HUES64 (cell line): ENCODE measurements around the gene SLC39A11.

Source experiments
- H3K27ac ChIP-seq: 2 replicates; pipeline ENCODE4 v1.7.0; 2013; ENCODE audit warnings: low read depth, low read length, inconsistent platforms
- H3K27me3 ChIP-seq: 2 replicates; pipeline ENCODE4 v1.6.1; 2013; ENCODE audit warnings: mild to moderate bottlenecking, low read length; ENCODE audit not compliant: insufficient read depth
- H3K36me3 ChIP-seq: 2 replicates; pipeline ENCODE4 v1.6.1; 2013; ENCODE audit warnings: mild to moderate bottlenecking, low read length; ENCODE audit not compliant: insufficient read depth
- H3K4me1 ChIP-seq: 2 replicates; pipeline ENCODE4 v1.6.1; 2013; ENCODE audit warnings: mild to moderate bottlenecking, low read length, moderate library complexity; ENCODE audit not compliant: insufficient read depth
- H3K4me3 ChIP-seq: 2 replicates; pipeline ENCODE4 v1.5.1; 2013; ENCODE audit warnings: mild to moderate bottlenecking, low read length, moderate library complexity
- H3K9ac ChIP-seq: 2 replicates; pipeline ENCODE4 v1.6.1; 2013; ENCODE audit warnings: mild to moderate bottlenecking, low read depth, low read length
- H3K9me3 ChIP-seq: 2 replicates; pipeline ENCODE4 v1.6.1; 2013; ENCODE audit warnings: low read depth, low read length; ENCODE audit not compliant: insufficient read depth
- WGBS: fragments of 150-250, 120-280 bp; methylation state at CpG from one replicate; pipeline ENCODE4 v1.1.7; 2013; ENCODE audit warnings: missing lambda C conversion rate; 5-methylcytosine and 5-hydroxymethylcytosine counted together

SLC39A11 gene

GRCh38 chr17:72759301-72759700, 333.2 kb downstream of the SLC39A11 start:
- no peak overlapping the region for H3K4me3 ChIP-seq
- H3K9me3 ChIP-seq = no peaks in the 10 kb centered on the region
- H3K9ac ChIP-seq = no peak overlapping the region
- peaks cover 28% of the 10 kb centered on the region for H3K27me3 ChIP-seq
- WGBS = 84% methylated on average over 1 of the region's 2 CpGs
- no peaks in the 10 kb centered on the region for H3K36me3 ChIP-seq
- no peak overlapping the region for H3K27ac ChIP-seq
- no peaks in the 10 kb centered on the region for H3K4me1 ChIP-seq

GRCh38 chr17:72756256-72756655, 336.2 kb downstream of the SLC39A11 start:
- H3K4me3 ChIP-seq = no peak overlapping the region
- WGBS = 94% methylated on average over 3 of the region's 3 CpGs
- no peak overlapping the region for H3K9ac ChIP-seq

GRCh38 chr17:72754513-72754912, 338.0 kb downstream of the SLC39A11 start:
- H3K27me3 ChIP-seq = no peaks in the 10 kb centered on the region
- no peaks in the 10 kb centered on the region for H3K36me3 ChIP-seq
- H3K4me1 ChIP-seq = no peaks in the 10 kb centered on the region
- 90% methylated on average over 6 of the region's 6 CpGs for WGBS
- no peak overlapping the region for H3K9ac ChIP-seq
- H3K9me3 ChIP-seq = no peaks in the 10 kb centered on the region
- H3K27ac ChIP-seq = no peak overlapping the region
- H3K4me3 ChIP-seq = no peak overlapping the region

More at GRCh38 chr17:72756256-72756655, 336.2 kb downstream of the SLC39A11 start:
- Histone ChIP-seq H3K27ac (no peak overlapping the region), H3K9me3 (no peaks in the 10 kb centered on the region), H3K36me3 (no peaks in the 10 kb centered on the region), H3K27me3 (no peaks in the 10 kb centered on the region), H3K4me1 (no peaks in the 10 kb centered on the region)

GRCh38 chr17:72751746-72752145, 340.7 kb downstream of the SLC39A11 start:
- WGBS = 89% methylated on average over 5 of the region's 5 CpGs
- H3K4me3 ChIP-seq = no peak overlapping the region
- H3K4me1 ChIP-seq = no peaks in the 10 kb centered on the region
- H3K27ac ChIP-seq = no peak overlapping the region
- no peaks in the 10 kb centered on the region for H3K9me3 ChIP-seq
- no peaks in the 10 kb centered on the region for H3K27me3 ChIP-seq
- no peaks in the 10 kb centered on the region for H3K36me3 ChIP-seq
- H3K9ac ChIP-seq = no peak overlapping the region

GRCh38 chr17:72749119-72749572, 343.3 kb downstream of the SLC39A11 start:
- Histone ChIP-seq H3K4me3 (no peak overlapping the region), H3K9me3 (no peaks in the 10 kb centered on the region), H3K36me3 (no peaks in the 10 kb centered on the region), H3K27ac (no peak overlapping the region), H3K27me3 (no peaks in the 10 kb centered on the region), H3K4me1 (no peaks in the 10 kb centered on the region), H3K9ac (no peak overlapping the region)
- WGBS = 93% methylated on average over 6 of the region's 6 CpGs

- Histone ChIP-seq H3K4me3 (no peak overlapping the region), H3K36me3 (no peaks in the 10 kb centered on the region), H3K4me1 (peaks cover 15% of the 10 kb centered on the region), H3K9me3 (no peaks in the 10 kb centered on the region), H3K27ac (no peak overlapping the region), H3K27me3 (no peaks in the 10 kb centered on the region), H3K9ac (no peak overlapping the region)
- WGBS = 91% methylated on average over 5 of the region's 5 CpGs
Observed at GRCh38 chr17:72747501-72747900, 345.0 kb downstream of the SLC39A11 start.

- Histone ChIP-seq H3K36me3 (no peaks in the 10 kb centered on the region), H3K4me1 (peaks cover 19% of the 10 kb centered on the region), H3K27ac (no peak overlapping the region), H3K9ac (no peak overlapping the region), H3K9me3 (no peaks in the 10 kb centered on the region), H3K27me3 (no peaks in the 10 kb centered on the region), H3K4me3 (no peak overlapping the region)
- WGBS = 97% methylated on average over 2 of the region's 2 CpGs
Observed at GRCh38 chr17:72745241-72745640, 347.2 kb downstream of the SLC39A11 start.

GRCh38 chr17:72743037-72743467, 349.4 kb downstream of the SLC39A11 start:
- no peaks in the 10 kb centered on the region for H3K36me3 ChIP-seq
- H3K4me1 ChIP-seq = peaks cover 19% of the 10 kb centered on the region
- 20% methylated on average over 4 of the region's 4 CpGs for WGBS
- H3K27me3 ChIP-seq = no peaks in the 10 kb centered on the region
- no peaks in the 10 kb centered on the region for H3K9me3 ChIP-seq
- H3K9ac ChIP-seq = no peak overlapping the region
- H3K27ac ChIP-seq = peak overlapping the region; percentile 60; the same call in 1 of the 2 replicates
- no peak overlapping the region for H3K4me3 ChIP-seq

- Histone ChIP-seq H3K4me3 (no peak overlapping the region), H3K27me3 (no peaks in the 10 kb centered on the region), H3K9me3 (no peaks in the 10 kb centered on the region), H3K36me3 (no peaks in the 10 kb centered on the region), H3K4me1 (peaks cover 1% of the 10 kb centered on the region), H3K27ac (no peak overlapping the region), H3K9ac (no peak overlapping the region)
- WGBS = 93% methylated on average over 4 of the region's 4 CpGs
Observed at GRCh38 chr17:72737151-72737690, 355.3 kb downstream of the SLC39A11 start.

GRCh38 chr17:72735592-72735991, 356.9 kb downstream of the SLC39A11 start:
- Histone ChIP-seq H3K9me3 (no peaks in the 10 kb centered on the region), H3K27me3 (no peaks in the 10 kb centered on the region), H3K36me3 (no peaks in the 10 kb centered on the region), H3K27ac (no peak overlapping the region), H3K4me1 (no peaks in the 10 kb centered on the region), H3K9ac (no peak overlapping the region), H3K4me3 (no peak overlapping the region)
- 97% methylated on average over 8 of the region's 8 CpGs for WGBS

- no peaks in the 10 kb centered on the region for H3K27me3 ChIP-seq
- no peak overlapping the region for H3K9ac ChIP-seq
- 92% methylated on average over 10 of the region's 10 CpGs for WGBS
- no peaks in the 10 kb centered on the region for H3K4me1 ChIP-seq
- H3K36me3 ChIP-seq = no peaks in the 10 kb centered on the region
- H3K27ac ChIP-seq = no peak overlapping the region
- no peak overlapping the region for H3K4me3 ChIP-seq
- no peaks in the 10 kb centered on the region for H3K9me3 ChIP-seq
Observed at GRCh38 chr17:72735048-72735447, 357.4 kb downstream of the SLC39A11 start.

GRCh38 chr17:72734613-72735012, 357.9 kb downstream of the SLC39A11 start:
- Histone ChIP-seq H3K9ac (no peak overlapping the region), H3K36me3 (no peaks in the 10 kb centered on the region), H3K4me3 (no peak overlapping the region), H3K9me3 (no peaks in the 10 kb centered on the region), H3K4me1 (no peaks in the 10 kb centered on the region), H3K27me3 (no peaks in the 10 kb centered on the region), H3K27ac (no peak overlapping the region)
- 90% methylated on average over 10 of the region's 10 CpGs for WGBS
